Astrocyte of the cerebellum (primary cell): ENCODE measurements around the gene AKNAD1.
A peak's percentile ranks its signal among the peaks of the same experiment; 100 is the strongest.

Experiments used
- DNase-seq: peaks from one replicate; pipeline ENCODE4 v3.0.0-alpha.2; 2011; ENCODE audit warnings: low read depth
- H3K4me3 ChIP-seq: 2 replicates; pipeline ENCODE4 v1.5.1; 2011; ENCODE audit warnings: mild to moderate bottlenecking, low read depth, low read length, moderate library complexity
- CTCF ChIP-seq: IDR thresholded peaks from 2 replicates; pipeline ENCODE4 v1.5.1; 2012; ENCODE audit warnings: low read length, low read depth, moderate library complexity, mild to moderate bottlenecking; ENCODE audit errors: missing control alignments
- in situ Hi-C: cut with HindIII; loops from 2 replicates; pipeline ENCODE4 v1.10.0; 2017; ENCODE audit warnings: low sequenced_read_pairs

The AKNAD1 gene

GRCh38 chr1:108832929-108833328 lies 24.0 kb downstream of the AKNAD1 start:
- no peak for DNase-seq
- no peak overlapping the region for H3K4me3 ChIP-seq
- TF ChIP-seq CTCF: no peak
- in situ Hi-C loops: no loop called here

- H3K4me3 ChIP-seq: no peak overlapping the region
- no peak for DNase-seq
- no peak for TF ChIP-seq CTCF
- in situ Hi-C loops: no loop called here
These were observed 25.7 kb downstream of the AKNAD1 start for GRCh38 chr1:108831225-108831624.

GRCh38 chr1:108830119-108831008 lies 26.5 kb downstream of the AKNAD1 start:
- no peak for TF ChIP-seq CTCF
- H3K4me3 ChIP-seq: peak overlapping the region; percentile 7
- in situ Hi-C loops: no loop called here
- peak; percentile 52 for DNase-seq

- no peak for DNase-seq
- H3K4me3 ChIP-seq: no peak overlapping the region
- TF ChIP-seq CTCF: no peak
- in situ Hi-C loops: loop anchor here (10.0 kb wide), 1 partner anchor 65 kb away; no protein-coding TSS in a partner anchor
These were observed 27.4 kb downstream of the AKNAD1 start for GRCh38 chr1:108829498-108829916.

- no peak overlapping the region for H3K4me3 ChIP-seq
- peak; percentile 73 for TF ChIP-seq CTCF
- DNase-seq: peak; percentile 67
- in situ Hi-C loops: loop anchor here (10.0 kb wide), 1 partner anchor 66 kb away; no protein-coding TSS in a partner anchor
These were observed 28.6 kb downstream of the AKNAD1 start for GRCh38 chr1:108828074-108828961.

- in situ Hi-C loops: loop anchor here (10.0 kb wide), 1 partner anchor 69 kb away; no protein-coding TSS in a partner anchor
- TF ChIP-seq CTCF: no peak
- H3K4me3 ChIP-seq: no peak overlapping the region
- no peak for DNase-seq
These were observed 30.7 kb downstream of the AKNAD1 start for GRCh38 chr1:108826081-108826635.
